NCI-H146 (cell line): ENCODE measurements around the gene AKAP13.
A peak's percentile ranks its signal among the peaks of the same experiment; 100 is the strongest.

Source experiments
- DNase-seq: peaks from one replicate; lab custom pipeline; 2025; lab: John Stamatoyannopoulos, UW

AKAP13 gene

DNA sequence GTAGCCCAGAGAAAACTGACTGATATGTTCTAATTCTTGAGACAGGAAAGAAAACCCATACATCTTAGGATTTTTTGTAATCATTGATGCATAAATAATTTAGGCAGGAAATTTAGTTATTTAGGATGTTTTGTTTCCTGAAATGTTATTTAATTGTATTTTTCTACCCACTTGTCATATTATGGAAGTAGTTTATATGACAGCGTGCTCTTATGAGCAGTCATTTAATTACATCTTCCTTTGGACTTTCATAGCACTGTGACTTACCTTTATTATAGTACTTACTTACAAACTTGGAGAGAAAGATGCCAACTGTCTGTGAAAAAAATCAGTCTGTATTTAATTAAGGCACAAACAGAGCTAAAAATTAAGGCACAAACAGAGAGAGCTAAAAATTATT, 65.0 kb downstream of the AKAP13 start:
- no peak for DNase-seq

DNA sequence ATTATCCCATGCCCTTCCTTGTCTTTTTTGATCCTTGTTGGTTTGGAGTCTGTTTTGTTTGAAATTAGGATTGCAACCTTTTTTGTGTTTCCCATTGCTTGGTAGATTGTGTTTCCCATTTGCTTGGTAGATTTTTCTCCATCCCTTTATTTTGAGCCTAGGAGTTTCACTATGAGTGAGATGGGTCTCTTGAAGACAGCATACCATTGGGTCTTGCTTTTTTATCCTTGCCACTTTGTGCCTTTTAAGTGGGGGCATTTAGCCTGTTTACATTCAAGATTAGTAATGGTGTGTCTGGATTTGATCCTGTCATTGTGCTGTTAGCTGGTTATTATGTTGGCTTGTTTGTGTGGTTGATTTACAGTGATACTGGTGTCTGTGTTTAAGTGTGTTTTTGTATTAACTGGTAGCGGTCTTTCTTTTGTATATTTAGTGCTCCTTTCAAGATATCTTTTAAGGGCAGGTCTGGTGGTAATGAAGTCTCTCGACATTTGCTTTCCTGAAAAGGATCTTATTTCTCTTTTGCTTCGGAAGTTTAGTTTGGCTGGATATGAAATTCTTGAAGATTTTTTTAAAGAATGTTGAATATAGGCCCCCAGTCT, 70.8 kb downstream of the AKAP13 start:
- no peak for DNase-seq

DNA sequence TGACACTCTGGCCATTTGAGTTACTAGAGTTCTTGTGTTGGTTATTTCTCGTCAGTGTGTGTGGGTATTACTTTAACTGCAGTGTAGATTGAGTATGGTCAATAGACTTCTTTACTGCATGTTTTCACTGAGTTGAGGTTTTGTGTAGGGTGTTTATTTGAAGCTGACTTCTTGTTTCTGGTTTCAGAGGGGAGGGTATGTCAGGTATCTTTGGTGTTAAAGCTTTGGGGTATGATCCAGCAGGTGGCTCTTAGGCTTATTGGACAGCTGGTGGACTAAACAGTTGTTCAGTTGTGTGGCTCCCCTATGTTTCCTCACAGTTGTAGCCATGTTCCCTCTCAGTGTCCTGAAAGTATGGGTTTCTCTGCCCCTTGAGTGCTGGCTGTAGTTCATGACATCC, 72.0 kb downstream of the AKAP13 start:
- no peak for DNase-seq

GRCh38 chr15:85453144-85453872, 72.9 kb downstream of the AKAP13 start:
- no peak for DNase-seq

- DNase-seq, result no peak
Measured at GRCh38 chr15:85454403-85454802, 74.0 kb downstream of the AKAP13 start.

- no peak for DNase-seq
Measured at GRCh38 chr15:85455891-85456290, 75.5 kb downstream of the AKAP13 start.

- DNase-seq, result no peak
Measured at GRCh38 chr15:85456798-85457197, 76.4 kb downstream of the AKAP13 start.

DNA sequence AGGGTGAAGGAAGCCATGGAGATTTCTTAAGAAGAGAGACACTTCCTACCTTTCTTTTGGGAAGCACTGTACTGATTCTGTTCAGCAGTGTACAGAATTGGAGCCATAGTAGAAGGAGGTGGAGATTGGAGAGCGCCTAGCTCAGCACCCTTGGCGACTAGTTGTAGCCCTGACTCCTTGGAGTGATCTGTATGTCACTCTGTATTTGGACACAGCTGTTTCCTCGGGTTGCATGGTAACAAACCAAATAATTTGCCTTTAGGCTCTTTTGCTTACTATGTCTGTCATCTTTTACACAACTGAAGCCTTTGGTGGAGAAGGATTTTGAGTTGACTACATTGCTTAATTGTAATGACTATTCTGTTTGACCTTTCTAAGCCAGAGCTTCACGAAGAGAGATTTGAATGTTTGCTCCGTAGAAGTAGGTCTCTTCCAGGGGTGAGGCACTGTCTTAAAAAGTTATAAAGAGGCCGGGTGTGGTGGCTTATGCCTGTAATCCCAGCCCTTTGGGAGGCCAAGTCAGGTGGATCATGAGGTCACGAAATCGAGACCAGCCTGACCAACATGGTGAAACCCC, 77.1 kb downstream of the AKAP13 start:
- no peak for DNase-seq

GRCh38 chr15:85458764-85459163, 78.4 kb downstream of the AKAP13 start:
- DNase-seq, result no peak

DNA sequence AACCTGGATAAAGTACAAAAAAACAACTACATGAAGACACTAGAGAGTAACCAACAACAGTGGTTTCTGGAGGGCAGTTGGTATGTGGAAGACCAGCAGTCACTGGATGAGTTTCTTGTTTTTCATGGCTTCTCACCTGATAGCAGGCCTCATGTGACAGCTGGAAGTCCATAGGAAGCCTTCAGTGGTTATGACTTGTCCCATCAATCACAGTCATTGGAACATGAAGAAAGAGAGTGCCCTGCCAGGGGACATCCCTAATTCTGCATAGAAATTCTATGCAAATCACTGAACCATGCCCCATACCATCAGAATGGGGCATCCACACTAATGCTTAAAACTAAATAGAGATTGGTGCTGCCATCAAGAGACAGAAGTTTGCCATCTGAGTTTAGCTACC, 81.6 kb downstream of the AKAP13 start:
- DNase-seq, result no peak

- DNase-seq, result no peak
Measured at GRCh38 chr15:85463276-85463892, 83.0 kb downstream of the AKAP13 start.

DNA sequence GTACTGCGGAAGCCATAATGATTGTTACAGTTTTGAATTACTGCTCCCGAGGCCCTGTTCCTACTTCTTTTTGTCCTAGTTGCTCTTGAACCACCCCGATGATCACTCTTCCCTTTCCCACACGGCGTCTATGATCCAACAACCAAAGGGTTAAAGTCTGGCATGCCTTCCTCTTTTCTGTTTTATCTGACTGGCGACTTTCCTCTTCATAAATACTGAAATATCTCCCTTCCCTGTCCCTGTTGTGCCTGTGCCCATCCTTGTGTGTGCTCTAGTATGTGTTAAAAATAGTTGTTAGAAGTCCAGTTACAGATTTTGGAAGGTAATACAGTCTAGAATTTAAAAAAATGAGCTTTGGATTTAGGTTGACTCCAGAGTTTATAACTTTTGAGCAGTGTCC, 83.6 kb downstream of the AKAP13 start:
- DNase-seq, result no peak

GRCh38 chr15:85464471-85464870, 84.1 kb downstream of the AKAP13 start:
- no peak for DNase-seq

DNA sequence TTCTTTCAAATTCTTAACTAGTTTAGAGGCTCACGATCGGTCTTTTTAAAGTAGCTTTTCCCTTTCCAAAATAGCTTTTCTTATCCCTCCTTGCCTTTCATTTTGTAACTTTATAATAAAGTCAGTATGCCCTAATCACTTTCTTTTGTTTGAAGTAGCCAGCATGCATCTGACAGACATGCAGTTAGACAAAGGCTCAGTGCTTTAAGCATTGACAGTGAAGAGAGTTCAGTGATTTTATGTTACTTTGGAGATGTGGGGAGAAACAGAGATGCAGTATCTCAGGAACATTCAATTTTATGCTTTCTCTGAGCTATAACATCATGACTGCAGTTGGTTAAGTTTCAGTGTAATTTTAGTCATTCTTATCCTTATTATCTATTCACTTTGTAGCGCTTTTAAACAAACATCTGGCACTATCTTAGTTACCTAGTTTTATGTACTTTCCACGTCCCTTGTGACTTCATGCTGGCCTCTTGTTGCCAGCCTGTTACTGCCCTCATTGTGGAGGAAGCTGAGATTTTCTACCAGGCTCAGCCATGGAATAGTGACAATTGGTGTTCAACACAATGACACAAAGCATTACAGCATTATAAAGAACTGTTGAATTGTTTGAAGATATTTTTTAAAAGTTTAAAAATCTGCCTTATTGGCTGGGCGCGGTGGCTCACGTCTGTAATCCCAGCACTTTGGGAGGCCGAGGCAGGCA, 90.3 kb downstream of the AKAP13 start:
- DNase-seq, result no peak

DNA sequence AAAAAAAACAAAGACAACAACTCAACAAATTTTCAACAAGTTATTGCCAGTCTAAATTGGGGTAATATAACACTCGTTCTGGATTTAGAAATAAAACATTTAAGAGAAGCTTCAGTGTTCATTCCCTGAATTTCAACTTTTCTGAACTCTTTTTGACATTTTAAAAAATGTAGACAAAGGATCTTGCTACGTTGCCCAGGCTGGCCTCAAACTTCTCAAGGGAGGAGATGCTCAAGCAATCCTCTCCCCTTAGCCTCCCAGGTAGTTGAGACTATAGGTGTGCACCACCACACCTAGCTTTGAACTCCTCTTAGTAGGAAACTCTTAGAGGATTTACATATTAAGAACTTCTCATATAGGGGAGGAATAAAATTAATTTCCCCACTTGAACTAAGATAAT, 91.9 kb downstream of the AKAP13 start:
- no peak for DNase-seq

- DNase-seq, result no peak
Measured at GRCh38 chr15:85473455-85473854, 93.1 kb downstream of the AKAP13 start.

DNA sequence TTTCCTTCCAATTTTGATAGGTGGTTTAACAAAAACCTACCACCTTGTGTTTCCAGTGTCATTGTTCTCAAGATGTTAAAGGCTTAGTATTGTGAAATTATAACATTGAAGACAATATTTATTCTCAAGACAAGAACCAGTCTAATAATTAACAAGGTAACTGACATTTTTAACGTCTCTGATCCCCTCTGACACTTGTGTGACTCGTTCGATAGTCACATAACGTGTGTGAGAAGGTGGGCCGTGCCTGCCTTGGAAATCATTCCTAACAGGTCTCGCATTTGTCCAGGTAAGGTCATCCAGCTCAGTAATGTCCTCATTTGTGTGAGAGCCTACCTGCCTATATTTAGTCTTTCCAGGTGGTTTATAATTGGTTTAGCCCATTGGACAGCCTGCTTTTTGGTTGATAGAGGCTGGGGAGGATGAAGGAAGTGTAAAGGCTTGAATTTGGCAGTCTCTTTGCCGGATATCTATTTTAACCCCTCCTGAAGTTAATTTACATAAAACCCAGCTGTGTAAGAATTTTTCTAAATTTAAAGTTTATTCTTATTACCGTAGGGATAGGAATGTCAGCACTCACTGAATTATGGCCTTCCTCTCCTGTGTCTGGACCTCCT, 94.4 kb downstream of the AKAP13 start:
- no peak for DNase-seq

DNA sequence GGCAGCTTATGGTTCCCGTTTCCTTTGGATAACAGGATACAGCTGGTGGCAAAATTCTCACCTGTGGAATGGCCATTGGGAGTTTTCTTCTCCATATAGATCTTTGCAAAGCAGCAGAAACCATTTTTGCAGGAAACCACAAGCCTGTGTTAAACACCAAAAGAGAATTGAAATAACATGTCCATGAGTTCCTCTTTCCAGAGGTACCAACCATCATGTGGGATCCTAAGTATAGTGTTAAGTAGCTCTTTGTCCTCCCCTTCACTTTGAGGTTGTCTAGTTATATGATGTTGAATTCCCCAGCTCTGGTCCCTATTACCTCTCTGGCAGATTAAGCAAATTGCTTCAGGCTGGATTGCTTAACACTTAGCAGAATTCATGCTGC, 94.9 kb downstream of the AKAP13 start:
- DNase-seq, result no peak

GRCh38 chr15:85475711-85476110, 95.3 kb downstream of the AKAP13 start:
- DNase-seq, result no peak

GRCh38 chr15:85477061-85477460, 96.7 kb downstream of the AKAP13 start:
- no peak for DNase-seq

DNA sequence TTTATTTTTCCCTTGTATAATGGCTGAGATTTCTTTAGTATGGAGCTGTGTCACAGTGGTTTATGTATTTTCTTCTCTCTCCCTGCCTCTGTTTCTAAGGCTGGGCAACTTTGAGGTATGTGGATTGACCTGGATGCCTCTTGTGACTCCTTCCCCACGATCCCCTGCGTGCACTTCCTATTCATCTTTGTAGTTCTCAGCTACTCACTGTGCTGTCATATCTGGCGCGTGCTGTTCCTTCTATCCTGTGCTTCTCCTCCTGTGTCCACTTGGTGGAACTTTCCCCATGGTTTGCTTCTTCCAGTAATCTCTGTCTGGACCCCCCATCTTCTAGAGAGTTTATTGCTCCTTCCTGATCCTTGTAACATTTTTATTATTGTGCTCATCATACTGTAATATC, 97.3 kb downstream of the AKAP13 start:
- no peak for DNase-seq

- peak; percentile 74 for DNase-seq
Measured at GRCh38 chr15:85479071-85479647, 98.8 kb downstream of the AKAP13 start.
